Epithelial cell of prostate (primary cell): ENCODE results near the gene ESRRG.

Experiments
- DNase-seq: peaks from one replicate; pipeline ENCODE4 v3.0.0-alpha.2; 2011; ENCODE audit warnings: low read depth, low spot score
- H3K27ac ChIP-seq: fragments of 450-650 bp; 2 replicates; pipeline ENCODE4 v1.5.1; 2017; ENCODE audit warnings: mild to moderate bottlenecking

Gene ESRRG

DNA sequence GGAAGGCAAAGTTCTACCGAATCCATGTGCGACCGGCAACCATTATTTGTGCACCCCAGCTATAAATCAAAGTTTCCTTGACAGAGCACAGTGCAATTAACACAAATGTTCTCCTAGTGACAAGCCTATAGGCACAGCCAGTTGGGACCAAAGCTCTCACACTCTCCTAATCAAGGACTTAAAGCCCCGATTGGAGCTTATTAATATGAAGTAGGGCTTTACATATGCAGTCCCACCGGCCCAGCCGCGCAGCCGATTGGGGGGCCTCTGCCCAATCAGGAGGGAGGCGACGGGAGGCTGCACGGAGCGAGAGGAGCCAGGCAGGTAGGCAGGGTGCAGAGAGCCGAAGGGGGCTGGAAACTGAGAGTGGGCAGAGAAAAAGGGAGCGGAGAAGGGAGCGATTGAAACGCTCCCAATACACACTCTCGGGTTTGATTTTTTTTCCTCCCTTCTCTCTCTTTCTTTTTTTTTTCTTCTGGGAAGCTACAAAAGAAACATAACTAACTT, at the start of gene ESRRG:
TSS of gene ESRRG (minus strand) at position 156 of the 507 bp plus-strand sequence. CDS start at position 26, 130 bp downstream.
- no peak for DNase-seq
- no peak within 1 kb of the TSS for H3K27ac ChIP-seq

DNA sequence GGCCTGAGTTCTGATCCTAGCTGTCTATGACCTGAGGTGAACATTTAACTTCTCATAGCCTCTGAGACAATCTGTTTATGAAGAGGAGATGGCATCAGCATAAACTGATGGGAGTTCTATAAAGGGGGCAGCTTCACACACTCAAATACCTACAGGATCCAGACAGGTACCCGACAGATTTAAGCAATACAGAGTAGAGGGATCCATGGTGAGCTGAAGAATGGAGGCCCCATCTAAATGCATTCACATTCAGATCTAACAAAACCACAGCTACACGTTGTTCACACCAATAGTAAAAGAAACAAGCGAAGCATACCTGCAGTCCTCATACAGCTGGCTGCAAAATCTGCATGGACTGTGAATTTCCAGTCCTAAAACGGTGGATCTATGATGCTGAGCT, 48.7 kb upstream of the ESRRG start:
- no peak overlapping the region for H3K27ac ChIP-seq
- DNase-seq: no peak

DNA sequence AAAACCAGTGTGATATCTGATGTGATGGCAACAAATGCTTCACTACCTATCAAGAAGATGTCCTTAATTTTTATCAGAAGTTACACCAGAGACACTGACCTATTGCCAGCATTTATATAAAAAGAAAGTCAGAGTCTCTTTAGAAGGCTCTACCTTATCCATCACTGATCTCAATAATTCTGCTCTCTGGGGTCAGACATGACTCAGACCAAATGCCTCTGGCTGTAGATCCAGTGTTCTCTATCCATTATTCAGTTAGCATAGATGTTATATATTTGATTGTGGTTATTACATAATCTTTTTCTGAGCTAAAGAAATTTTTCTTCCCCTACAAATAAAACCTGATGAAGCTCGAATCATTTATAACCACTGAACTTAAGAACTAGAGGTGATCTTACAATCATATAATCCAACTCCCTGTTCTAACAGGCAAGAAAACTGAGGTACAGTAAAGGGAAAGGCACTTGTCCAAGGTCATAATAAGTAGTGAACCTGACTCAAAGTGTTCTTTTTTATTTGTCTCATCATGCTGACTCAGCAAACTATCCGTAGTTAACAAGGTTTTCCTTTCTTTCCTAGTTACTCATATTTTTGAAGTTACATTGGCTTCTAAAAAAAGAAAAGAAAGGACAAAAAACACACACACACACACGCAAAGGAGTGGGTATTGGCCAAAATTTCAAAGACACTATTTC, 43.6 kb upstream of the ESRRG start:
- no peak for DNase-seq

DNA sequence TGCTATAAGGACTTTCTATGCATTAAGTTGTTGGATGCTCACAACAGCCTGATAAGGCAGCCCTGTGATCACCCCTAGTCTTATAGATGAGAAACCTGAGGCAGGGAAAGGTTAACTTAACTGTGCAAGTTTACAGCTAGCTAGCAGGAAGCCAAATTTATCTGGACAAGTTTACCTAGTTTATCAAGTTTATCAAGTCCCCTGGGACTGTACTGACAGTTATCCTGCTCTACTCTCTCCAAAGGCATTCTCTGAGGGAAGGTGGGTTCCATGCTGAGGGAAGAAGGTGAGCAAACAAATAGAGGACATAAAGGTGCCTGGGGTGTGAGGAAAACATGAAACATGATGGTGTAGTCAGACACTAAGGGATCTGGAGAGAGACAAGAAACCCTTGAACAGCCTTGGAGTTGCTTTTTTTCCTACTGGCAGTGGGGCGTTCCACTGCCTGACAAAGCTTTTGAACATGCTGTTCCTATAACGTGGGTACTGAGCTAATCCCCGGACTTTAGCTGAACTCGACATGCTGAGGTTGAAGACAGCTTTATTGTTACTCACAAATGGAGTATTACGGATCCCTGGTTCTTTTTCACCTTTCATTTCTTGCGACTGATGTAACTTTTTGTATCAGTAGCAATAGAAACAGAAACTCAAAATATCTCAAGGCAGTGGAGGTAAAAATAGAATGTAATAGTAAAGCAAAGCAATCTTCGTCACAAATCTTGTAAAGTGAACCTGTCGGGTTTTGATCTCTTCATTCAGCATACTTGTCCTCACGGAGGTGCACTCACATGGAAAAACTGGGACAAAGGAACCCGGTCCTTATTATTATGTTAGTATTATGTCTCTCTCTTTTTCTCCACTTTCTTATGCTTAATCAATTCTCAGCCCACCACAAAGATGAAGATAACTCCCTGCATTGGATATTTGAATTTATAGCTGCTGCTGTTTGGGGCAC, 42.4 kb upstream of the ESRRG start:
- DNase-seq: no peak
- H3K27ac ChIP-seq: peak overlapping the region; percentile 38

More for the DNA sequence above, 43.6 kb upstream of the ESRRG start:
- peak overlapping the region; percentile 38 for H3K27ac ChIP-seq

DNA sequence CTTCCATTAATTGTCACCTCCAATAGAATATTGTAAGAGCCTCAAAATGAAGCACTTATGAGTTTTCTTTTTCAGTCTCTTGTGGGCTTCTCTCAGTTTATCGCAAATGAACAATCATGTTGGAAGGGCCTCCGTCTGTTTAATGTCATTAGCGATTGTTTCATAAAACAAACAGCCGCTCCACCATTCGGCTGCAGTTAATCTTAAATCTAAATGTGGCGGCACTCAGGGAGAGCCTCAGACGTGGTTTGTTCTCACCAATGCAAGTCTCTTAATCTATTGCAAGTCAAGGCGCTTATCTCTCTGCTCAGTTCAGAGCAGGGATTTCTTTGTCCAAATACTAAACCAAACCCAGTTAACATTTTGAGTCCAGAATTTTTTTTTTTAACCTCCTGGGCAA, 34.9 kb upstream of the ESRRG start:
- no peak for DNase-seq
- H3K27ac ChIP-seq: no peak overlapping the region

DNA sequence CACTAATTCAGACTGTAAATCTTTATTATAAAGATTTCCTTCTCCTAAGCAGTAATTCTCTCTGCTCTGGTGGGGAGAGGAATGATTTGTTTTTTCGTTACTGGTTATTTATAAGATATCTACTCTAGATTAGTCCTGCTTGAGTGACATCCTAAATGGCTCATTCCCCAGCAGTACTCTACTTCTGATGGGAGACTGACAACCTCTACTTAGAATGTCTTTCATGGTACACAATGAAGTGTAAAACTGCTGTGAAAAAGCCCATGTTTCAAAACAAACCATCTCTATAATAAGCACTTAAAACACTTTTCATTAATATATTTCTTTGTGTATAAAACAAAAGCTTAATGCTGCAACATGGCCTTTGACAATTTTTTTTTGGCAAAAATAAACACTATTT, 33.9 kb upstream of the ESRRG start:
- H3K27ac ChIP-seq: no peak overlapping the region
- no peak for DNase-seq

DNA sequence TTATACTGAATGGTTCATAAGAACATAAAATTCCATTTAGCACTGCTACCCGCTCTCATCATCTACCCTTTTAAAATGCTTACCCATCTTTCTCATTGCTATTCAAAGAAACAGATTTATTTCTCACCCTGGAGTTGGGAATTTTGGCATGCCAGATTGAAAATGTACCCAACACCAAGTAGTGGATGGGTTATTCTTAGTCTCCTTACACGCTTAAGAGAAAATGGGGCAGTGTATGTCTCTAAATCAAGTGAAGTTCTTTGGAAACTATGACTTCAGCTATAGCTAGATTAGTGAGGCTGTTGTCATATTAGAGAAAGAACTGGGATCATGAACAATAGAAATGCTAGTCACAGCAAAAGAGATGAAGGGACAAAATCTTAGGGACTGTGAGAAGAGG, 27.7 kb upstream of the ESRRG start:
- H3K27ac ChIP-seq: no peak overlapping the region
- DNase-seq: no peak

DNA sequence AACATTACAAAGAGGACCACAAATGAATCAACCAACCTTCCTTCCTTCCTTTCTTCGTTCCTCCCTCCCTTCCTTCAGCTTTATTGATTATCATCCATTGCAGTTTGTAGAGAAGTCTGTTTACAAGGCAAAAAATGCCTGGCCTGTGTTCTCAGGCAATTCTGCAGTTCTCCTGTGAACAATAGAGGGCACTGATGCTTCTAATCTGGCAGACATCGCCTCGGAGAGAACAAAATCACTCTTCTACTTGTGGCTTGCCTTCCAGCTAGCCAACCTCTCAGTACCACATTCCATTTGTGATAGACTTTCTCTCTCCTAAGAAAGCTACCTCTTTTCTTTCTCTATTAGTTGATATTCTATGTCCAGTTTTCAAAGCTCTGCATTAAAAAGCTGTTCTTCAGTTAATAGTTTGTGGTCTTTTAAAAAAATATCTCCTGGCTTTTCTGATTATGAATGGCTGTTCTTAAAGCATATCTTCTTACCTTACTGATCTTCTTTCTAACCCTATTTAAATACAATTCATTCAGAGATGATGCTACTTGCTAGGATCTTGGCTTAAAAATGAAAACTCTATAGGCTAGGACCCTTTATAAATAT, 26.9 kb upstream of the ESRRG start:
- no peak for DNase-seq
- H3K27ac ChIP-seq: no peak overlapping the region

DNA sequence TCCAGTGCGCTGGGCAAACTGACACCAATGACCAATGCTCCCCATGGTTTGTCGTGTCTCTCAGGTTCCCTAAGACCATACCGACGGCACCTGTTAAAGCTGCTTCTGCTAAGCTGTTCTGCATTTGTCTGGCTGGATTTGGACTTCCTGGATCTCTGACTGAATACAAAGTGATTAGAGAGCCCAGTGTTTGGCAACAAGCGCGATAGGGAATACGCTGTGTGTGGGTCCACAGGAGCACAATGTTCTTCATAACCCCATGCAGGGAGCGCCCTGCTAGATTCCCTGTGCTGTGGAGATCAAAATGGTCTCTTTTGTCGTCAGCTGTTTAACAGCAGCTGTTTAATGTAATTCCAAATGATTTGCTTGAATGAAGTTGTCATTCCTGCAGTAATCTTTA, 26.0 kb upstream of the ESRRG start:
- DNase-seq: no peak
- H3K27ac ChIP-seq: no peak overlapping the region

DNA sequence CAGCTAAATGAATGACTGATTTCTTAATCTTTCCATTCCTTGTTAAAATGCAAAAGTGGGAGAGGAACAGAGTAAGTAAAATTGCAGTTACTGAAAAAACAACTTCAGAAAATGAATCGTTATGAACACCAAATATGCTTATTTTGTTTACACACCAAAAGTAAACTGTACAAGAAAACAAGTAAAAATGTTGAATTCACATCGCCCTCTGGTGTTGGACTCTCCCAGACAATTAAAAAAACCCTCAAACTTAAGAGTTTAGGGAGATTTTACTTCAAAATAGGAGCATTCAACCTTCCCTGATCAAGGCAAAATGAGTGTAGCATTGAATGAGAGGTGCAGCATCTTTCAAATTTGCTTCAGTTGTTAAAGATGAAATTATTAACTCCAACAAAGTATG, 19.4 kb upstream of the ESRRG start:
- no peak for DNase-seq
- H3K27ac ChIP-seq: no peak overlapping the region

DNA sequence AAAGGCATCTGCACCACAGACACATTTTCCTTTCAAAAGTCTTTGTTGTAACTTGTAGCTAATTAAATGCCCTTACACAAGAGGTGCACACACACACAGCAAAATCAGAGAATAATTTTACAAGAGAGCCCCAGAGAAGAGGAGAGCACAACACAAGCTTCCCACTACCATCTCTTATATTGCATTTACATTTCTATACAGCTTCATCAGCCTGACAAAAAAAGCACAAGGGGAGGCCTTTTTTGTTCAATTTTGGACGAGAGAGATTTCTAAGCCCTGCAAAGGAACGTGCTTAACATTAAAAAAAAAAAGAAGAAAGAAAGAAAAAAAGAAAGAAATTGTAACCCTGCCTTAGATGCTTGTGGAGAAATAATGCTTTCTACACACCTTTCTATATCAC, 17.1 kb upstream of the ESRRG start:
- no peak for DNase-seq
- H3K27ac ChIP-seq: no peak overlapping the region

DNA sequence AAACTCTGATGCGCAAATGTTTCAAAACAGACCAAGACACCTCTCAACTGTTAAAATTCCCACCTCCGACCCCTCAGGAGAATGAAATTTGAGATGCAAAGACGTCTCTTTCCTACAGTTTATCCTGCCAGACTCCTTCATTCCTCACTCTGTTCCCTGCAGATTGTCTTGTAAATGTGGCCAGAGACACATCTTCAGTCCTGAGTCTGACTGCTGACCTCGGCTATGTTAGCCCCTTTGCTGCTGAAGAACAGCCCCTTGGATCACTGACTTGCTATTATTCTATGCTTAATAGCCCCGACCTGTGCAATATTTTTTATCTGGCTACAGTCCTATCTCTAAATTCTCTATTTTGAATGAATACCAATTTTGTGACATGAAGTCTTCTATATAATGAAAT, 16.6 kb upstream of the ESRRG start:
- no peak overlapping the region for H3K27ac ChIP-seq

DNA sequence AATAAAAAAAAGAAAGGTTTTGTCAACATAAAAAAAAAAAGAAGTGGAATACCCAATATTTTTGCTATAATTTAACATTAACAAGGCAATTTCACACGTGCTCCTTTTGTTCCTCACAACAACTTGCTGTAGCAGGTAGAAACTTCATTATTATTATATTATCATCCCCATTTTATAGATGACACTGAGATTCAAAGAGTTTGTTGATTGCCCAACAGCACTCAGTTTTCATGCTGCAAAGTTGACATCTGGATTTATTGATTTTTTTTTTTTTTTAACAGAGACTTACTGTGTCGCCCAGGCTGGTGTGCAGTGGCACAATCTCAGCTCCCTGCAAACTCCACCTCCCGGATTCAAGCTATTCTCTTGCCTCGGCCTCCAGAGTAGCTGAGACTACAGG, 8.9 kb upstream of the ESRRG start:
- no peak for DNase-seq
- H3K27ac ChIP-seq: no peak overlapping the region

More for the DNA sequence above, 16.6 kb upstream of the ESRRG start:
- DNase-seq: no peak

DNA sequence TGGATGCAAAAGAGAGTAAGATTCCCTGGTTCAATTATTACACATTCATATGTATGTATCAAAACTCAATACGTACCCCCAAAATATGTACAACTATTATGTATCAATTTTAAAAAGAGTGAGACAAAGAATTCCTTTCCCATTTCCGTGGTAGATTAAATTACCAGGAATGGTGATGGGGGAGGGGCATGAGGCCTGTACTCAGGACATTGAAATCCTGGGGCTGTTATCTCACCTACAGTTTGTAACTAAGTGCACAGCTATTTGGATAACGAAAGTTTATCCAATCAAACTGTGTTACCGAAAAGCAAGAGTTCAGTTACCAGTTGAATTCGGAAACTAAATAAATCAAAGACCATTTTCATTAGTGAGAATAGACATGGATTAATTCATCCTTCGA, 8.3 kb upstream of the ESRRG start:
- DNase-seq: no peak
- no peak overlapping the region for H3K27ac ChIP-seq

DNA sequence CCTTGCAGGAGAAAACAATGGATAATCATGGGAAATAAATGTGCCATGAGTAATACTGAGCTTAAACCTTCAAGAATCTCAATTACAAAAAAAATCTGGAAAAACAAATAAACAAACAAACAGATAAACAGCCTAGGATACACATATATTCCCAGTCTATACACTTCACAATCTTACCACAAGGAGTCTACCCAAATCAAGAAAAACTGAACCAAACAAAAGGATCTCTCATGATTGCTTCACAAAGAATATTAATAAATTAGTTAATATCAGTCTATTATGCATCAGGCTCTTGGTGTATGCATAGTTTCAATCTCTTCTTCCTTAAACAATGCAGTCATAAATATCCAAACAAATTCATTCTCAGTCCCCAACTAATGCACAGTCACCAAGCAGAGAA, 3.2 kb upstream of the ESRRG start:
- H3K27ac ChIP-seq: no peak overlapping the region
- no peak for DNase-seq

DNA sequence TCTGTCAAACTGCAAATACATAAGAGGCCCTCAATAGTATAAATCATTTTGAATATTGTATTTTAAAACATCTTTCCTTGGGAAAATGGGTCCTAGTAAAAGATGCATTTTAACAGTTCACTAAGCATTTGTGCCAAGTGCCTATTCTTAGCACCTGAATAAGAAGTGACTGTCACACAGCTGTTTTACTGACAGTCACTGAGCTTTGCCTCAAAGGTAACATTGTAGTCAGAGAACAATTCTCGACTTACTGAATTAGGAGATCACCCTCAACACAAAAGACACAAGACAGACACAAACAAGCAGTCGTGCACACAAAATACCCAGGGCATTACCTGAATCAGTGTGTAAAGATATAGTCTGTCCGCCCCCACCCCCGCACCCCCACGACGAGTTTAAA, 408 bp downstream of the ESRRG start:
- DNase-seq: no peak
- H3K27ac ChIP-seq: no peak overlapping the region

DNA sequence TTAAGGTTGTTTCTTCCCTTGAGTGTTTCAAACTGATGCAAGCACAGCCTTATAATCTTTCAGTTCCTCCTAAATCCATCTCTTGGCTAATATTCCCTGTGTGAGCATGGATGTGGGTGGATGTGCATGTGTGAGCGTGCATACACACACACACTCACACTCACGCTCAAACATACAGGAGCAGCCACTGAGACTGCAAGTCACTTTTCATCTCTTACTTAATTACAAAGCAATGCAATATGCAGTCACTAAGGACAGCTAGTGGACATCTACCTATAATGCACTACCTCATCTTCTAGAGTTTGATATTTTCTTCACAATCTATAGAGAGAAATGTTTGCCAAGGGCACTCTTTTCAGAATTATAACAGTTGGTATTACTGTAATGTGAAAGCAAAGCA, 1.4 kb downstream of the ESRRG start:
- H3K27ac ChIP-seq: no peak overlapping the region
- no peak for DNase-seq

DNA sequence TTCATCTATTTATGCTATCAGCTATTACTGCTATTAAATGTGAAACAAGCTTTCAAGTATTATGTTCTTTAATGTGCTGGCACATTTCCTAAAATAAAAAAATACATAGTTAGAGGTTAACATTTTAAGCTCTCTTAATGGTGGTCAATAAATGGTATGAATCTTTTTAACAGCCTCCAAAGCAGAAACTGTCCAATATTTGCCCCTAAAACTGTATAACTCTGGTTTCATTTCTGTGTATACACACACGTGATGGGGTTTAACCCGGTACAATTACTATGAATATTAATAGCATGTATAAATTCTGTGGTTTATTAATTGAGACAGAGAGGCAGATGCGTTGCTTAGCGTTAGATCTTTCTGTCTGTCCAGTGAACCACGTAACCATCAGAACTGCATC, 2.2 kb downstream of the ESRRG start:
- H3K27ac ChIP-seq: no peak overlapping the region
- DNase-seq: no peak

DNA sequence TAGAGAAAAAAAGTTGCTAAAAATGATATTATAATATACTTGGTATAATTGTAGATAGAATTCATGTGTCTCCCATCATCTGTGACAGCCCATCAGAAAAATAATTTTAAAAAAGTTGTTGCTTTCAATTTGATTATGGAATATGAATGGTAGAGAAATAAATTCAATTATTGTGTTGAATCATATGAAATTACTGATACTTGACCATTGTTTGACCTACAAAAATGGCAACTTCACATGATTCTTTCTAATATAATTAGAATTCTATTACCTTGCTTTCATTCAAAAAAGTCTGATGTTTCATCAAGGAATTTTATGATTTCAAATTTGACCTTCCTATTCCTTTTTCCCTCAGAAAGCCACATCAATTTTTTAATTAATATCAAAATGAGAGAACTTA, 11.5 kb downstream of the ESRRG start:
- no peak for DNase-seq
- no peak overlapping the region for H3K27ac ChIP-seq

DNA sequence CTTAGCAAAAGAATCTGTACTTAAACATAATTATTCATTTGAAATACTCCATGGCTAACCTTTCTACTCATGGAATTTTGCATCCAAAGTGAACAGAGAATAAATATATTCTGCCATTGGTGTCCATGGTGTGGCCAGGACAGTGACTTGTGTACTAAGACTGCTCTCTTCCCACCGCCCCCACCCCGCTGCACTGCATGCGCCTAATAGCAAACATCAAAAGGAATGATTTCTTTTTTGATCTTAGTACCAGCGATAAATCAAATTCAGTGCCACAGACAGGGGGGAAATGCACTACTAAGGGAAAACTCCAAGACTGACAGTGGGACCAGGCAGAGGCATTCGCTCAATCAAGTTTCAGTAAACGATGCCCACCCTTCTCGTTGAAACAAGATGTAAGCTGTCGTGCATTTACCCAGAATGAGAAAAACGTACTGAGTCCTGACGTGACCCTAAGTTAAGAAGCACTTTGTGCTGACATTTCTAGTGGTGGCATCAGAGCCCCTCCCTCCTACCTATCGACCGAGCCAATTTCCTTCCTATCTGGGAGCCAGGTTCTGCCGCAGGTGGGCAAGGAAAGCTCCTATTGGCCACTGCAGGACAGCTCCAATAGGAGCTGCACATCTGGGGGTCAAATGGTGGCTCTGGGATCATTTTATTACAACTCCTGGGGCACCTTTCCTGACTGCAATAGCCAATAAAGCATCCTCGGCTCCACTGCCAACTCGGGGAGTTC, 12.5 kb downstream of the ESRRG start:
- no peak for DNase-seq
- H3K27ac ChIP-seq: no peak overlapping the region
